ENCODE measurements around the gene VPS35. TPM values are rescaled to one million over a fixed set of nuclear protein-coding genes. Genes with fewer than 3 reads are reported as not detected.

The VPS35 gene
- total and polyA plus RNA-seq, 10 of the 15 experiments (the other 5 are each of a cell fraction or from before 2014, with no cell fraction given), result 28.5 to 125 (median 60.6) TPM

DNA sequence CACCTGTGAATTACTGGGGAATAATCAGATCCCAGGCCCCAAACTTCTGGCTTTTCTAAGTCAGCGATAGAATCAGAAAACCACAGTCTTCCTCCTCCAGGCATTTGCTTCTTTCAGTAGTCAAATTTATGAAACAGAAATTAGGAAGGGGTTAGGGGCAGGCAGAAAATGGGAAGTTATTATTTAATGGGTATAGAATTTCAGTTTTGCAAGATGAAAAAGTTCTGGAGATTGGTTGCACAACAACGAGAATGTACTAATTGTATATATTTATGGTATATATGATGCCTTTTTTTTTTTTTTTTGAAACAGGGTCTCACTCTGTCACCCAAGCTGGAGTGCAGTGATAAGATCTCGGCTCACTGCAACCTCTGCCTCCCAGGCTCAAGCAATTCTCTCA lies 23.9 kb upstream of the VPS35 start:
- no peaks in the 10 kb centered on the region for H3K79me2 ChIP-seq (ENCODE audit: control insufficient read depth, insufficient read depth, low read length)
- H3K36me3 ChIP-seq (ENCODE audit: control insufficient read depth in 2 of 2, insufficient read depth in 2 of 2, low read length in 1 of 2), result no peaks in the 10 kb centered on the region
- H2AFZ ChIP-seq (ENCODE audit: control insufficient read depth, low read depth, low read length), result no peak overlapping the region
- ATAC-seq (peak; percentile 27; the same call in 2 of the 3 replicates), FAIRE-seq (no peak), DNase-seq (ENCODE audit: low read depth, low spot score) (no peak)
- intact Hi-C loops (cut with micrococcal nuclease; ENCODE audit: unreplicated experiment), result no loop called here
- H3K9me3 ChIP-seq (replicated peaks; ENCODE audit: control insufficient read depth, insufficient read depth, low read length), result no peaks in the 10 kb centered on the region
- in situ Hi-C loops (cut with MboI), result no loop called here
- WGBS (ENCODE audit: insufficient coverage, insufficient replicate concordance, low lambda C conversion rate, missing lambda C conversion rate), result 24% methylated on average over 2 of the region's 3 CpGs
- H3K27ac ChIP-seq (ENCODE audit: control insufficient read depth, insufficient read depth), result no peak overlapping the region
- ChIA-PET RAD21 (ENCODE audit: unreplicated experiment) (no interaction called here), POLR2A (no interaction called here), CTCF (no interaction called here), SMC1A (ENCODE audit: uncharacterized antibody, unreplicated experiment) (interaction anchor here (1.1 kb wide), 1 partner anchor 8 kb away, joined by 4 read pairs; no protein-coding TSS in a partner anchor)
- H4K20me1 ChIP-seq (ENCODE audit: control insufficient read depth, insufficient read depth), result no peaks in the 10 kb centered on the region
- H3K9ac ChIP-seq (ENCODE audit: control insufficient read depth, insufficient read depth, low read length), result no peak overlapping the region
- no peak overlapping the region for H3K4me3 ChIP-seq
- H3K4me2 ChIP-seq (ENCODE audit: control insufficient read depth, insufficient read depth), result peak overlapping the region; percentile 53; the same call in 1 of the 2 replicates
- H3K27me3 ChIP-seq (replicated peaks in 1 of 2; ENCODE audit: control insufficient read depth in 2 of 2, insufficient read depth in 2 of 2, low read length in 1 of 2), result no peaks in the 10 kb centered on the region
- TF ChIP-seq HDAC2 (IDR thresholded peaks at IDR 0.05) (no peak), YY1 (IDR thresholded peaks at IDR 0.05; ENCODE audit: low read depth, low read length) (no peak), IKZF2 (IDR thresholded peaks at IDR 0.05) (peak in 1 of 2 experiments; percentile 25; a peak in 1 of 4 replicates), ZNF24 (IDR thresholded peaks at IDR 0.05) (no peak)
- no TSS peak for BruUV-seq (replicated peaks)
- peaks cover 10% of the 10 kb centered on the region for H3K4me1 ChIP-seq (ENCODE audit: control insufficient read depth, insufficient read depth, low read length)

DNA sequence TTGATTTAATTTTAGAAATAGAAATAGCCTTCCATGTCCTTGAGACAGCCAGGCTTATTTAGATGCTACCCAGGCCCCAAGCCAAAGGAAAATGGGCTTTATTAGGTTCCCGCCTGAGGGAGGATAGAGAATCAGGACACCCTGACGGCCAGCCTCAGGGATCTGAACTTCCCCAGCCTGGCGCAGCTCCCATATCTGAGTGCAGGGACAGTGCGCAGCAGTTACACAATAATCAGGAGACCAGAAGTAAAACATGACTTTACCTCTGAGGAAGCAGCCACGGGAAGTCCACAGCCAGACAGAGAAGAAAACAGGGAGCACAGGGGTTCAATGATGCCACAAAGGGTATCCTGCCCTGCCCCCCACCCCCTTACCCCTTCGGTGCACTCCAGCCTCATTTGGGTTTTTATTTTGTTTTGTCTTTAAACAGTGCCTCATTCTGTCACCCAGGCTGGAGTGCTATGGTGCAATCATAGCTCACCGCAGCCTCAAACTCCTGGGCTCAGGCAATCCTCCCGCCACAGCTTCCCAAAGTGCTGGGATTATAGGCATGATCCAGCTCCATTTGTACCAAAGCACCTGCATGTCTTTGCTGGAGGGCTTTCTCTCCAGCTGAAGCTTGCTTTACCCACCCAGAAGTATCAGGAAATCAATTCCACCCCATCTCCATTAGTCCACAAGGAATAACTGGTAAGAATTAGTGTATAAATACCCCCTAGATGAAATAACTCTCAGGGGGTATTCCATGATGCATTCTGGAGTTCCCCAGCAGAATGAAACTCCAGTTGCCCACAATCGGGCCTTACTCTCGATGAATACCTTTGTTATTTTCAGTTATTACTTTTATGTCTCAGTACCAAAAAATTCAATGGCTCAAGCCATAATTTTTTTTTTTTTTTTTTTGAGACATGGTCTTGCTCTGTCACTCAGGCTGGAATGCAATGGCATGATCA lies 22.4 kb upstream of the VPS35 start:
- DNase-seq (ENCODE audit: low read depth, low spot score), result no peak
- no peak overlapping the region for H3K4me2 ChIP-seq (ENCODE audit: control insufficient read depth, insufficient read depth)
- H3K4me3 ChIP-seq, result no peak overlapping the region
- no peak overlapping the region for H3K9ac ChIP-seq (ENCODE audit: control insufficient read depth, insufficient read depth, low read length)
- peaks cover 10% of the 10 kb centered on the region for H3K4me1 ChIP-seq (ENCODE audit: control insufficient read depth, insufficient read depth, low read length)
- BruUV-seq (replicated peaks), result no TSS peak
- H3K27ac ChIP-seq (ENCODE audit: control insufficient read depth, insufficient read depth), result no peak overlapping the region
- ChIA-PET SMC1A (ENCODE audit: uncharacterized antibody, unreplicated experiment) (no interaction called here), CTCF (interaction anchor here (0.5 to 1.6 kb wide), 2 partner anchors 19 to 102 kb away, joined by 3 read pairs; no protein-coding TSS in a partner anchor), POLR2A (no interaction called here), RAD21 (ENCODE audit: unreplicated experiment) (interaction anchor here (1.6 kb wide), 1 partner anchor 78 kb away, joined by 4 read pairs; no protein-coding TSS in a partner anchor)
- in situ Hi-C loops (cut with MboI) (no loop called here), intact Hi-C loops (cut with micrococcal nuclease; ENCODE audit: unreplicated experiment) (no loop called here)
- no peaks in the 10 kb centered on the region for H3K79me2 ChIP-seq (ENCODE audit: control insufficient read depth, insufficient read depth, low read length)
- ATAC-seq, result peak; percentile 55
- WGBS (ENCODE audit: insufficient coverage, insufficient replicate concordance, low lambda C conversion rate, missing lambda C conversion rate), result 75% methylated on average over 10 of the region's 10 CpGs
- no peaks in the 10 kb centered on the region for H4K20me1 ChIP-seq (ENCODE audit: control insufficient read depth, insufficient read depth)
- H3K27me3 ChIP-seq (replicated peaks in 1 of 2; ENCODE audit: control insufficient read depth in 2 of 2, insufficient read depth in 2 of 2, low read length in 1 of 2), result no peaks in the 10 kb centered on the region
- FAIRE-seq, result no peak
- no peaks in the 10 kb centered on the region for H3K36me3 ChIP-seq (ENCODE audit: control insufficient read depth in 2 of 2, insufficient read depth in 2 of 2, low read length in 1 of 2)
- H3K9me3 ChIP-seq (replicated peaks; ENCODE audit: control insufficient read depth, insufficient read depth, low read length), result no peaks in the 10 kb centered on the region
- H2AFZ ChIP-seq (ENCODE audit: control insufficient read depth, low read depth, low read length), result no peak overlapping the region
- TF ChIP-seq RFX5 (IDR thresholded peaks at IDR 0.05; ENCODE audit: low read depth, low read length) (no peak), PAX5 (IDR thresholded peaks at IDR 0.05; ENCODE audit: borderline replicate concordance, low read depth, low read length) (no peak), ZNF622 (IDR thresholded peaks at IDR 0.05) (no peak), MEF2B (IDR thresholded peaks at IDR 0.05; ENCODE audit: partially characterized antibody, poor library complexity, severe bottlenecking) (no peak), ZZZ3 (IDR thresholded peaks at IDR 0.05; ENCODE audit: control insufficient read depth, insufficient read length, low read depth) (no peak), NFIC (IDR thresholded peaks at IDR 0.05; ENCODE audit: low read depth, low read length) (no peak), MXI1 (IDR thresholded peaks at IDR 0.05; ENCODE audit: low read depth, low read length) (no peak), HCFC1 (IDR thresholded peaks at IDR 0.05; ENCODE audit: low read length) (no peak)
- TF ChIP-seq, protein P1, sequence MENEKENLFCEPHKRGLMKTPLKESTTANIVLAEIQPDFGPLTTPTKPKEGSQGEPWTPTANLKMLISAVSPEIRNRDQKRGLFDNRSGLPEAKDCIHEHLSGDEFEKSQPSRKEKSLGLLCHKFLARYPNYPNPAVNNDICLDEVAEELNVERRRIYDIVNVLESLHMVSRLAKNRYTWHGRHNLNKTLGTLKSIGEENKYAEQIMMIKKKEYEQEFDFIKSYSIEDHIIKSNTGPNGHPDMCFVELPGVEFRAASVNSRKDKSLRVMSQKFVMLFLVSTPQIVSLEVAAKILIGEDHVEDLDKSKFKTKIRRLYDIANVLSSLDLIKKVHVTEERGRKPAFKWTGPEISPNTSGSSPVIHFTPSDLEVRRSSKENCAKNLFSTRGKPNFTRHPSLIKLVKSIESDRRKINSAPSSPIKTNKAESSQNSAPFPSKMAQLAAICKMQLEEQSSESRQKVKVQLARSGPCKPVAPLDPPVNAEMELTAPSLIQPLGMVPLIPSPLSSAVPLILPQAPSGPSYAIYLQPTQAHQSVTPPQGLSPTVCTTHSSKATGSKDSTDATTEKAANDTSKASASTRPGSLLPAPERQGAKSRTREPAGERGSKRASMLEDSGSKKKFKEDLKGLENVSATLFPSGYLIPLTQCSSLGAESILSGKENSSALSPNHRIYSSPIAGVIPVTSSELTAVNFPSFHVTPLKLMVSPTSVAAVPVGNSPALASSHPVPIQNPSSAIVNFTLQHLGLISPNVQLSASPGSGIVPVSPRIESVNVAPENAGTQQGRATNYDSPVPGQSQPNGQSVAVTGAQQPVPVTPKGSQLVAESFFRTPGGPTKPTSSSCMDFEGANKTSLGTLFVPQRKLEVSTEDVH (IDR thresholded peaks at IDR 0.05; ENCODE audit: low read depth, partially characterized antibody), result no peak
- TF ChIP-seq, protein P2, sequence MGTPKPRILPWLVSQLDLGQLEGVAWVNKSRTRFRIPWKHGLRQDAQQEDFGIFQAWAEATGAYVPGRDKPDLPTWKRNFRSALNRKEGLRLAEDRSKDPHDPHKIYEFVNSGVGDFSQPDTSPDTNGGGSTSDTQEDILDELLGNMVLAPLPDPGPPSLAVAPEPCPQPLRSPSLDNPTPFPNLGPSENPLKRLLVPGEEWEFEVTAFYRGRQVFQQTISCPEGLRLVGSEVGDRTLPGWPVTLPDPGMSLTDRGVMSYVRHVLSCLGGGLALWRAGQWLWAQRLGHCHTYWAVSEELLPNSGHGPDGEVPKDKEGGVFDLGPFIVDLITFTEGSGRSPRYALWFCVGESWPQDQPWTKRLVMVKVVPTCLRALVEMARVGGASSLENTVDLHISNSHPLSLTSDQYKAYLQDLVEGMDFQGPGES (IDR thresholded peaks at IDR 0.05), result no peak

All from GM12878 (cell line).